Breast epithelium (tissue), 4 donors: ENCODE measurements around the gene PAN3. TPM values are rescaled to one million over a fixed set of nuclear protein-coding genes. Genes with fewer than 3 reads are reported as not detected.

Source experiments
- DNase-seq, 2 donors: peaks; one replicate each; pipeline ENCODE4 v3.0.0-alpha.2; 2019; ENCODE audit warnings: low spot score in 2 of 2
- H3K27ac ChIP-seq, 2 donors: fragments of 200-600 bp; sonication (generic) in 1 of 2; one replicate each; pipeline ENCODE4 v1.5.1; 2016 to 2019; ENCODE audit warnings: mild to moderate bottlenecking in 1 of 2
- H3K27me3 ChIP-seq, 2 donors: fragments of 200-600 bp; sonication (generic) in 1 of 2; one replicate each; pipeline versions ENCODE4 v1.5.1 to v1.6.0; 2017 to 2019; ENCODE audit warnings: control low read depth in 1 of 2, mild to moderate bottlenecking in 1 of 2
- H3K36me3 ChIP-seq: fragments of 200-600 bp; one replicate; pipeline ENCODE4 v1.5.1; 2019
- H3K4me1 ChIP-seq, 2 donors: fragments of 200-600 bp; sonication (generic); one replicate each; pipeline ENCODE4 v1.5.1; 2016 to 2019; ENCODE audit warnings: control low read depth in 1 of 2
- H3K4me3 ChIP-seq, 3 donors: fragments of 200-600 bp; sonication (generic); 1 replicate in 2 of 3; 2 replicates in 1 of 3; pipeline ENCODE4 v1.5.1; 2016 to 2019; ENCODE audit warnings: mild to moderate bottlenecking in 3 of 3, moderate library complexity in 2 of 3
- H3K9me3 ChIP-seq, 2 donors: fragments of 200-600 bp; sonication (generic) in 1 of 2; one replicate each; pipeline ENCODE4 v1.5.1; 2016 to 2019; ENCODE audit warnings: control low read depth in 1 of 2
- POLR2A ChIP-seq: fragments of 450-650 bp; IDR thresholded peaks from one replicate; pipeline ENCODE4 v1.6.1; 2016; ENCODE audit warnings: antibody characterized with exemption, mild to moderate bottlenecking, moderate library complexity
- POLR2AphosphoS5 ChIP-seq, 3 donors: sonication (generic); formaldehyde crosslinking; IDR thresholded peaks; one replicate each; pipeline ENCODE4 v1.6.1; 2017; ENCODE audit warnings: antibody characterized with exemption in 3 of 3
- intact Hi-C: fragments of 100-400 bp; cut with DNase I; formaldehyde crosslinking; loops from one replicate; pipeline ENCODE4 v1.15.1; 2023; ENCODE audit warnings: low total_unique reads
- total RNA-seq, 3 donors: library from RNA; depleted of rRNA; stranded (reverse); fragments of >200 nt; gene quantifications; one replicate each; pipeline ENCODE4 v1.1.0, GENCODE V29; 2016
- TF ChIP-seq, protein P1 (sequence below), 3 donors: fragments of 450-650 bp; IDR thresholded peaks; one replicate each; pipeline ENCODE4 v1.5.1; 2016 to 2017; ENCODE audit warnings: antibody characterized with exemption in 3 of 3, mild to moderate bottlenecking in 3 of 3, moderate library complexity in 3 of 3

The PAN3 gene
- total RNA-seq, 3 donors from 2014 or later: 39.0 to 75.2 (median 50.8) TPM

DNA sequence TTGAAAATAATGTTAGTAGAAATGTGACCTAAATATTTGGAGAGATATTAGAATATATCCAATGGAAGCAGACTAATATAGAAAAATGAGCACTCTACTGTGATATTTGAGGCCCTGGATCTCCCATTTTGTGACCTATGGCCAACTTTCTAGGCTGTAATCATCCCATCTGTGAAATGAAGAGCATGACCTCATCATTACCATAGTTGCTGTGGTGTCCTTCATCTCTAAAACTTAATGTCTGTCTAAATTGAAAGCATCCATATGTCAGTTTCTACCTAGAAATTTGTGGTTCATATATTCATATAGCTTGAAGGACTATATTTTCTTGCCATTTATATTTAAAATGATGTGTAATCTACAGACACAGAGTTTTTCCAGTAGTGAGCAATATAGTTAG, 41.6 kb downstream of the PAN3 start:
- Histone ChIP-seq H3K4me1 (no peaks in the 10 kb centered on the region), H3K27ac (no peak overlapping the region), H3K27me3 (no peaks in the 10 kb centered on the region), H3K36me3 (no peaks in the 10 kb centered on the region), H3K9me3 (no peaks in the 10 kb centered on the region), H3K4me3 (no peak overlapping the region)
- intact Hi-C loops: loop anchor here (5.0 kb wide), 1 partner anchor 477 kb away; the partner anchor contains the start of gene POMP
- DNase-seq: no peak
- TF ChIP-seq, protein P1, sequence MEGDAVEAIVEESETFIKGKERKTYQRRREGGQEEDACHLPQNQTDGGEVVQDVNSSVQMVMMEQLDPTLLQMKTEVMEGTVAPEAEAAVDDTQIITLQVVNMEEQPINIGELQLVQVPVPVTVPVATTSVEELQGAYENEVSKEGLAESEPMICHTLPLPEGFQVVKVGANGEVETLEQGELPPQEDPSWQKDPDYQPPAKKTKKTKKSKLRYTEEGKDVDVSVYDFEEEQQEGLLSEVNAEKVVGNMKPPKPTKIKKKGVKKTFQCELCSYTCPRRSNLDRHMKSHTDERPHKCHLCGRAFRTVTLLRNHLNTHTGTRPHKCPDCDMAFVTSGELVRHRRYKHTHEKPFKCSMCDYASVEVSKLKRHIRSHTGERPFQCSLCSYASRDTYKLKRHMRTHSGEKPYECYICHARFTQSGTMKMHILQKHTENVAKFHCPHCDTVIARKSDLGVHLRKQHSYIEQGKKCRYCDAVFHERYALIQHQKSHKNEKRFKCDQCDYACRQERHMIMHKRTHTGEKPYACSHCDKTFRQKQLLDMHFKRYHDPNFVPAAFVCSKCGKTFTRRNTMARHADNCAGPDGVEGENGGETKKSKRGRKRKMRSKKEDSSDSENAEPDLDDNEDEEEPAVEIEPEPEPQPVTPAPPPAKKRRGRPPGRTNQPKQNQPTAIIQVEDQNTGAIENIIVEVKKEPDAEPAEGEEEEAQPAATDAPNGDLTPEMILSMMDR (IDR thresholded peaks at IDR 0.05): no peak
- TF ChIP-seq POLR2A (no peak), POLR2AphosphoS5 (IDR thresholded peaks at IDR 0.05) (no peak)

DNA sequence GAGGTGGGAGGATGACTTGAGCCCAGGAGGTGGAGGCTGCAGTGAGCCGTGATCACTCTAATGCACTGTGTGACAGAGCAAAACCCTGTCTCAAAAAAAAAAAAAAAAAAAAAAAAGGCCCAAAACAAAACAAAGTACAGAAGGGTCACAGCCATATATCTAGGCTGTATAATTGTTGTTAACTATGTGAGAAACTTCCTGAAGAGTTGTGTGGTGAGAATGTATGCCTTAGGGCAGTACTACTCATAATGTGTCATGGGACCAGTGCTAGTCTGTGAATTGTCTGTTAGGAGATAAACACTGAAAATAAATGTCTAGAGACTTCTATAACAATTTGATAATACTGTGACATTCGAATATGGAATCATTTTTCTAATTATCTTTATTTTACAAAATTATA, 43.1 kb downstream of the PAN3 start:
- Histone ChIP-seq H3K9me3 (no peaks in the 10 kb centered on the region), H3K27ac (no peak overlapping the region), H3K36me3 (no peaks in the 10 kb centered on the region), H3K4me3 (no peak overlapping the region), H3K27me3 (no peaks in the 10 kb centered on the region), H3K4me1 (no peaks in the 10 kb centered on the region)
- DNase-seq: no peak
- TF ChIP-seq, protein P1 (IDR thresholded peaks at IDR 0.05): no peak
- TF ChIP-seq POLR2AphosphoS5 (IDR thresholded peaks at IDR 0.05) (no peak), POLR2A (no peak)
- intact Hi-C loops: no loop called here

DNA sequence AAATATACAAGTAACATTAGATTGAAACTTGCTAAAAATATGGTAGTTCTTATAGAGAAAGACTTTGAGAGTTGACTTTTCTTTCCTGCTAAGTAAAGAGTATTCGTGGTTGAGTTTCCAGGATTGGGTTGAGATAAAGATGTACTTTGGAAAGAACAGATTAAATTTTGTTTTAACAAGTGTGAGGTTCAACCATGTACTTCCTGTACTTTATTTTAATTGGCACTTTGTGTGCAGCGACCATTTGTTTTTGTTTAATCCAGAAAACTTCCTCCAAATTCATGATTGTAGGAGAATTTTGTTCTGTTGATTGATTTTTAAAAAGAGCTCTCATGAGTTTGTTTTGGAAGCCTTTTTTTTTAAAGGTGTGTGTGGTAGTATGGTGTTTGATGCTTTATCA, 46.9 kb downstream of the PAN3 start:
- Histone ChIP-seq H3K27ac (no peak overlapping the region), H3K27me3 (no peaks in the 10 kb centered on the region), H3K9me3 (no peaks in the 10 kb centered on the region), H3K4me1 (no peaks in the 10 kb centered on the region), H3K36me3 (no peaks in the 10 kb centered on the region), H3K4me3 (no peak overlapping the region)
- TF ChIP-seq POLR2AphosphoS5 (IDR thresholded peaks at IDR 0.05) (no peak), POLR2A (no peak)
- TF ChIP-seq, protein P1 (IDR thresholded peaks at IDR 0.05): no peak
- intact Hi-C loops: no loop called here
- no peak for DNase-seq

- H3K4me3 ChIP-seq: no peak overlapping the region
- H3K4me1 ChIP-seq: no peaks in the 10 kb centered on the region
- H3K9me3 ChIP-seq: no peaks in the 10 kb centered on the region
- DNase-seq: no peak
- TF ChIP-seq POLR2A (no peak), POLR2AphosphoS5 (IDR thresholded peaks at IDR 0.05) (no peak)
- TF ChIP-seq, protein P1 (IDR thresholded peaks at IDR 0.05): no peak
- no peaks in the 10 kb centered on the region for H3K36me3 ChIP-seq
- intact Hi-C loops: no loop called here
- H3K27me3 ChIP-seq: no peaks in the 10 kb centered on the region
- no peak overlapping the region for H3K27ac ChIP-seq
Observed at GRCh38 chr13:28199089-28199488, 60.7 kb downstream of the PAN3 start.

DNA sequence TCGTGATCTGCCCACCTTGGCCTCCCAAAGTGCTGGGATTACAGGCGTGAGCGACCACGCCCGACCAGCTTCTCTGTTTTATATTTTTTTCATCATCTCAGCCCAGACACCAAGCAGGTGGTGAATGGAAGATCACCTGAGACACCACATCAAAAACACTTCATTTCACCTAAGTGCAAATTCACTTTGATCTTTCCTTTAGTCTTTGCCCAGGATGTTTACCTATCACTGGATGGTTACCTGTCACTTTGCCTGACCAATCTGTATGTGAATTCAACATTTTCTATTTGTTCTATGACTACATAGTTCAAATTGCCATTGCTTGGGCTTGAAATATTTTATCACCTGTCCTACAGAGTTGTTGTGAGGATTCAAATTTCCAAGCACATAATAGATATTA, 65.7 kb downstream of the PAN3 start:
- intact Hi-C loops: loop anchor here (10.0 kb wide), 1 partner anchor 639 kb away; no protein-coding TSS in a partner anchor
- TF ChIP-seq, protein P1 (IDR thresholded peaks at IDR 0.05): no peak
- no peak for TF ChIP-seq POLR2AphosphoS5 (IDR thresholded peaks at IDR 0.05)
- TF ChIP-seq POLR2A: no peak
- no peak for DNase-seq

More for the DNA sequence above, 65.7 kb downstream of the PAN3 start:
- Histone ChIP-seq H3K9me3 (no peaks in the 10 kb centered on the region), H3K27me3 (no peaks in the 10 kb centered on the region), H3K4me3 (no peak overlapping the region), H3K4me1 (no peaks in the 10 kb centered on the region), H3K36me3 (no peaks in the 10 kb centered on the region), H3K27ac (no peak overlapping the region)
